ENCODE results near the gene MEX3D. TPM values are rescaled to one million over a fixed set of nuclear protein-coding genes. Genes with fewer than 3 reads are reported as not detected.

MEX3D gene
- total and polyA plus RNA-seq, 2 experiments from 2014 or later, result 4.5 to 49.7 TPM

DNA sequence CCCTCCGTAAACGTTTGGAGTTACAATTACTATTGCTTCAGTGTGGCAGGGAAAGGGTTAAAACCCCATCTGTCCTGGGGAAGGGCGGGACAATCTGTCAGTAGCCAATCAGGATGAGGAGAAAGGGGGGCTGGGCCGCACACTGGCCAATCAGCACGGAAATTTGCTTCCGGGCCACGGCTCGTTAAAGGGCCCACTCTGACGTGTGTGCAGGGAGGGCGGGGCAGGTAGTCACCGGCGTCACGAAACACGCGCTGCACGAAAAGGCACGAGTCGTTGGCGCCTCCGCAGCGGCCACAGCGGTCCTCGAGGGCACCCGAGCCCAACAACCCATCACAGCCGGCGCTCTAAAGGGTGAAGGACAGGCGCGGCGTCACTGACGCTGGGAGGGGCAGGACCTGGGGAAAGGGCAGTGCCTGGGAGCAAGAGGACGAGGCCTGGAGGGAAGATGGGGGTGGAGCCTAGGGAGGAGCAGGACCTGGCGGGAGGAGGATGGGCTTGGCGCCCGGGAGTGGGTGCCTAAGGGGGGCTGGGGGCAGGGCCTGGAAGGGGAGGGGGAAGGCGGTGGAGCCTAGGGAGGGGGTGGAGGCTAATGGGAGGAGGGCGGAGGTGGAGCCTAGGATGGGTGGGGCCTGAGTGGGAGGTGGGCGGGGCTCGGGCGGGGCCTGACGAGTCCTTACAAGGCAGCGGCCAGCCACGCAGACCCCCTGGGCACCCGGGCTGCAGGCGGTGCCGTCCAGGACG lies 60.2 kb downstream of the MEX3D start:
- Histone ChIP-seq H3K36me3 (no peaks in the 10 kb centered on the region), H3K27me3 (peaks cover 20% of the 10 kb centered on the region), H3K4me1 (ENCODE audit: low read depth) (no peaks in the 10 kb centered on the region), H3K27ac (peak overlapping the region; percentile 90), H3K9me3 (ENCODE audit: low read depth) (no peaks in the 10 kb centered on the region), H3K4me3 (peak overlapping the region; percentile 23)
- no peak for TF ChIP-seq CTCF (IDR thresholded peaks at IDR 0.05; ENCODE audit: low read depth, low read length)
- peak; percentile 97 to 98 for DNase-seq (ENCODE audit: low read depth in 1 of 2, low spot score in 1 of 2)

DNA sequence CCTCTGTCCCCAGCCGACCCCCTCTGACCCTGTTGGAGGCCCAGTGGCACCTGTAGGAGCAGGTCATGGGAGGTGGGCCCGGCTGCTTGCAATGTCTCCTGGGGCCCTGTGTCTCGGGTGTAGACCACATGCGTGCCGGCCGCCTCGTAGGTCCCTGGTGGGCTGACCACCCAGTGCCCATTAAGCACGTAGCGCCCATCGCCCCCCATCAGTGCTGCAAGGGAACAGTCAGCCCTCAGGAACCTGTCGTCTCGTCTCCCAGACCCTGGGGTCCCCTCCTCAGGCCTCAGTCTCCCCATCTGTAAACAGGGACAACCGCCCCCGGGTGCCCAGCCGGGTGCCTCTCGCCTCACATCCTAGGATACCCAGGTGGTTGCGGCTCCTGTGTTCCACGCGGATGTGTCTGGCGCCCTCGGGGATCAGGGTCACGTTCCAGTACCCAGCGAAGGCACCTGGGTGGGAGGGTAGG lies 60.9 kb downstream of the MEX3D start:
- Histone ChIP-seq H3K27me3 (peaks cover 21% of the 10 kb centered on the region), H3K36me3 (no peaks in the 10 kb centered on the region), H3K4me1 (ENCODE audit: low read depth) (no peaks in the 10 kb centered on the region), H3K9me3 (ENCODE audit: low read depth) (no peaks in the 10 kb centered on the region), H3K27ac (peak overlapping the region; percentile 90), H3K4me3 (no peak overlapping the region)
- DNase-seq (ENCODE audit: low read depth in 1 of 2, low spot score in 1 of 2), result no peak
- TF ChIP-seq CTCF (IDR thresholded peaks at IDR 0.05; ENCODE audit: low read depth, low read length), result no peak

GRCh38 chr19:1505991-1506881 lies 61.9 kb downstream of the MEX3D start:
- Histone ChIP-seq H3K36me3 (no peaks in the 10 kb centered on the region), H3K9me3 (ENCODE audit: low read depth) (no peaks in the 10 kb centered on the region), H3K27me3 (peaks cover 18% of the 10 kb centered on the region), H3K27ac (no peak overlapping the region), H3K4me3 (no peak overlapping the region), H3K4me1 (ENCODE audit: low read depth) (no peaks in the 10 kb centered on the region)
- no peak for TF ChIP-seq CTCF (IDR thresholded peaks at IDR 0.05; ENCODE audit: low read depth, low read length)
- DNase-seq (ENCODE audit: low read depth in 1 of 2, low spot score in 1 of 2), result no peak

- no peak for DNase-seq (ENCODE audit: low read depth in 1 of 2, low spot score in 1 of 2)
- Histone ChIP-seq H3K27ac (no peak overlapping the region), H3K36me3 (no peaks in the 10 kb centered on the region), H3K27me3 (peaks cover 18% of the 10 kb centered on the region), H3K4me3 (no peak overlapping the region), H3K4me1 (ENCODE audit: low read depth) (no peaks in the 10 kb centered on the region), H3K9me3 (ENCODE audit: low read depth) (no peaks in the 10 kb centered on the region)
- no peak for TF ChIP-seq CTCF (IDR thresholded peaks at IDR 0.05; ENCODE audit: low read depth, low read length)
Measured at GRCh38 chr19:1505012-1505411, 63.1 kb downstream of the MEX3D start.

Other genes with a start within 250 kb of the MEX3D start
- 264 and 266 TPM in 2 replicates for gene NDUFS7, start 184.4 kb downstream of the MEX3D start, total RNA-seq
- gene NDUFS7, start 184.4 kb downstream of the MEX3D start, polyA plus RNA-seq, result 455 and 472 TPM in 2 replicates
- 197 and 231 TPM in 2 replicates for gene GAMT, start 166.8 kb downstream of the MEX3D start, total RNA-seq
- gene GAMT, start 166.8 kb downstream of the MEX3D start, polyA plus RNA-seq, result 180 and 231 TPM in 2 replicates
- gene DAZAP1, start 160.7 kb downstream of the MEX3D start, total RNA-seq, result 103 and 112 TPM in 2 replicates
- 41.8 and 43.0 TPM in 2 replicates for gene DAZAP1, start 160.7 kb downstream of the MEX3D start, polyA plus RNA-seq
- gene RPS15, start 129.9 kb downstream of the MEX3D start, total RNA-seq, result 3,563 and 6,817 TPM in 2 replicates
- gene RPS15, start 129.9 kb downstream of the MEX3D start, polyA plus RNA-seq, result 1,008 and 1,129 TPM in 2 replicates
- gene APC2, start 118.2 kb downstream of the MEX3D start, total RNA-seq, result 0.42 and 1.3 TPM in 2 replicates
- 0.27 and 0.94 TPM in 2 replicates for gene APC2, start 118.2 kb downstream of the MEX3D start, polyA plus RNA-seq
- 52.4 and 81.5 TPM in 2 replicates for gene C19orf25, start 89.1 kb downstream of the MEX3D start, total RNA-seq
- gene C19orf25, start 89.1 kb downstream of the MEX3D start, polyA plus RNA-seq, result 56.9 and 84.9 TPM in 2 replicates
- gene PCSK4, start 78.0 kb downstream of the MEX3D start, total RNA-seq, result 11.2 and 28.6 TPM in 2 replicates
- 9.6 and 19.2 TPM in 2 replicates for gene PCSK4, start 78.0 kb downstream of the MEX3D start, polyA plus RNA-seq
- 52.7 and 72.5 TPM in 2 replicates for gene REEP6, start 77.1 kb downstream of the MEX3D start, total RNA-seq
- gene REEP6, start 77.1 kb downstream of the MEX3D start, polyA plus RNA-seq, result 74.7 and 99.8 TPM in 2 replicates
- 3.9 and 5.7 TPM in 2 replicates for gene ADAMTSL5, start 55.3 kb downstream of the MEX3D start, total RNA-seq
- gene ADAMTSL5, start 55.3 kb downstream of the MEX3D start, polyA plus RNA-seq, result 4.9 and 8.6 TPM in 2 replicates
- 0.04 and 1.2 TPM in 2 replicates for gene PLK5, start 44.2 kb downstream of the MEX3D start, total RNA-seq
- gene PLK5, start 44.2 kb downstream of the MEX3D start, polyA plus RNA-seq, result 0.54 and 0.87 TPM in 2 replicates
- 171 and 179 TPM in 2 replicates for gene MBD3, start 24.5 kb upstream of the MEX3D start, total RNA-seq
- 71.6 and 93.3 TPM in 2 replicates for gene MBD3, start 24.5 kb upstream of the MEX3D start, polyA plus RNA-seq
- 73.6 and 161 TPM in 2 replicates for gene UQCR11, start 37.1 kb upstream of the MEX3D start, total RNA-seq
- gene UQCR11, start 37.1 kb upstream of the MEX3D start, polyA plus RNA-seq, result 842 and 1,116 TPM in 2 replicates
- 250 and 281 TPM in 2 replicates for gene TCF3, start 84.3 kb upstream of the MEX3D start, total RNA-seq
- gene TCF3, start 84.3 kb upstream of the MEX3D start, polyA plus RNA-seq, result 110 and 136 TPM in 2 replicates
- gene ONECUT3, start 185.2 kb upstream of the MEX3D start, total RNA-seq, result not detected in 2 replicates
- not detected in 2 replicates for gene ONECUT3, start 185.2 kb upstream of the MEX3D start, polyA plus RNA-seq
- 1.2 and 8.6 TPM in 2 replicates for gene ATP8B3, start 244.0 kb upstream of the MEX3D start, total RNA-seq
- 3.0 and 9.2 TPM in 2 replicates for gene ATP8B3, start 244.0 kb upstream of the MEX3D start, polyA plus RNA-seq